Pancreas (tissue), 10 donors: ENCODE data around the gene PRIMA1. TPM values are rescaled to one million over a fixed set of nuclear protein-coding genes. Genes with fewer than 3 reads are reported as not detected.

Source experiments
- ATAC-seq, 4 donors: fragments of 200-7000 bp; cut with Tn5 transposase; one replicate each; pipeline versions ENCODE4 v1.8.0 to v1.9.1; 2020; ENCODE audit warnings: mild to moderate bottlenecking in 4 of 4, moderate library complexity in 4 of 4
- DNase-seq, 6 donors: peaks; one replicate each; pipeline ENCODE4 v3.0.0-alpha.2; 2020
- FAIRE-seq: peaks from 2 replicates; lab custom pipeline; 2012; peaks lifted over from hg19 to GRCh38; lab: Jason Lieb, UNC
- H3K27ac ChIP-seq, 4 donors: fragments of 200-600 bp; sonication (generic); 1 replicate in 3 of 4; 2 replicates in 1 of 4; pipeline versions ENCODE4 v1.5.0 to v1.8.0; 2020
- H3K27me3 ChIP-seq, 4 donors: fragments of 200-600 bp; one replicate each; pipeline ENCODE4 v1.8.0; 2021
- H3K36me3 ChIP-seq, 3 donors: fragments of 200-600 bp; sonication (generic) in 1 of 3; one replicate each; pipeline versions ENCODE4 v1.5.0 to v1.8.0; 2020 to 2021
- H3K4me1 ChIP-seq, 3 donors: fragments of 200-600 bp; one replicate each; pipeline ENCODE4 v1.8.0; 2021
- H3K4me3 ChIP-seq, 4 donors: fragments of 200-600 bp; sonication (generic) in 2 of 4; one replicate each; pipeline versions ENCODE4 v1.5.0 to v1.8.0; 2020 to 2021
- H3K9me3 ChIP-seq, 4 donors: fragments of 200-600 bp; one replicate each; pipeline ENCODE4 v1.8.0; 2021
- CTCF ChIP-seq, 4 donors: fragments of 200-600 bp; sonication (generic) in 3 of 4; IDR thresholded peaks; one replicate each; pipeline versions ENCODE4 v1.5.0 to v1.8.0; 2021; ENCODE audit warnings: antibody characterized with exemption in 4 of 4
- WGBS, 2 donors: extraction: QIAGEN DNeasy Blood & Tissue Kit; methylation state at CpG; one replicate each; pipeline ENCODE4 v1.1.7; 2013; 5-methylcytosine and 5-hydroxymethylcytosine counted together
- intact Hi-C, 3 donors: fragments of 100-400 bp; cut with DNase I; formaldehyde crosslinking; loops; one replicate each; pipeline versions ENCODE4 v1.11.1 to v1.14.2; 2022
- polyA plus RNA-seq, 2 donors: library from polyadenylated mRNA; stranded (reverse); fragments of 200-250 nt; gene quantifications; one replicate each; pipeline ENCODE4 v1.2.3, GENCODE V29; 2013
- total RNA-seq, 6 donors: library from RNA; stranded (reverse); fragmentation: NEBNext Ultra II Directional in 4 of 6; extraction: Animal tissue kit (Norgen Biotek cat#: 25700) in 4 of 6; gene quantifications; one replicate each; pipeline versions ENCODE4 v1.2.1 to v1.2.4, GENCODE V29; 2021 to 2023
- donor health status: healthy with polysubstance abuse.
- donor health status: DM: no; HTN: no; CAD: no; lungs with moderate emphysema.
- donor health status: DM: no; HTN: no; CAD: no.
- donor health status: control.
- donor health status: control.
- donor health status: Bipolar disorder and iron deficiency.
- donor health status: DM: yes; HTN: yes; CAD: no.
- donor health status: DM: no; HTN: no; CAD: no.
- donor health status: DM: no; HTN: no; CAD: no.
- donor health status: DM: yes; HTN: yes; CAD: no.

PRIMA1 gene
- total and polyA plus RNA-seq, 8 donors, result 0.27 to 0.61 (median 0.33) TPM

GRCh38 chr14:93759719-93760307, 28.5 kb downstream of the PRIMA1 start:
- Histone ChIP-seq H3K9me3 (no peaks in the 10 kb centered on the region), H3K27me3 (no peaks in the 10 kb centered on the region), H3K4me1 (no peaks in the 10 kb centered on the region), H3K36me3 (no peaks in the 10 kb centered on the region), H3K4me3 (no peak overlapping the region), H3K27ac (no peak overlapping the region)
- ATAC-seq (peak in 1 of 4 donors; percentile 11), FAIRE-seq (no peak), DNase-seq (no peak)
- TF ChIP-seq CTCF (IDR thresholded peaks at IDR 0.05), result no peak
- 27 to 31% methylated on average over 15 of the region's 15 CpGs for WGBS, 2 donors
- intact Hi-C loops, result no loop called here

GRCh38 chr14:93757206-93757605, 31.1 kb downstream of the PRIMA1 start:
- intact Hi-C loops, result no loop called here
- no peak for TF ChIP-seq CTCF (IDR thresholded peaks at IDR 0.05)
- ATAC-seq, result no peak
- Histone ChIP-seq H3K27ac (no peak overlapping the region), H3K36me3 (no peaks in the 10 kb centered on the region), H3K9me3 (no peaks in the 10 kb centered on the region), H3K27me3 (no peaks in the 10 kb centered on the region), H3K4me1 (no peaks in the 10 kb centered on the region), H3K4me3 (no peak overlapping the region)
- 78 to 83% methylated on average over 12 of the region's 12 CpGs for WGBS, 2 donors
- FAIRE-seq, result no peak
- no peak for DNase-seq

- Histone ChIP-seq H3K36me3 (no peaks in the 10 kb centered on the region), H3K9me3 (no peaks in the 10 kb centered on the region), H3K27me3 (no peaks in the 10 kb centered on the region), H3K27ac (no peak overlapping the region), H3K4me1 (no peaks in the 10 kb centered on the region), H3K4me3 (no peak overlapping the region)
- FAIRE-seq, result no peak
- no peak for DNase-seq
- TF ChIP-seq CTCF (IDR thresholded peaks at IDR 0.05), result no peak
- WGBS, 2 donors, result 85 to 92% methylated on average over 8 of the region's 8 CpGs
- intact Hi-C loops, result no loop called here
- ATAC-seq, result no peak
These were observed 34.6 kb downstream of the PRIMA1 start for GRCh38 chr14:93753647-93754046.

GRCh38 chr14:93752980-93753561, 35.2 kb downstream of the PRIMA1 start:
- Histone ChIP-seq H3K27me3 (no peaks in the 10 kb centered on the region), H3K4me3 (no peak overlapping the region), H3K9me3 (no peaks in the 10 kb centered on the region), H3K4me1 (no peaks in the 10 kb centered on the region), H3K36me3 (no peaks in the 10 kb centered on the region), H3K27ac (no peak overlapping the region)
- ATAC-seq (no peak), FAIRE-seq (no peak), DNase-seq (no peak)
- 57 to 76% methylated on average over 4 of the region's 4 CpGs for WGBS, 2 donors
- no peak for TF ChIP-seq CTCF (IDR thresholded peaks at IDR 0.05)
- intact Hi-C loops, result no loop called here

GRCh38 chr14:93751946-93752655, 36.2 kb downstream of the PRIMA1 start:
- TF ChIP-seq CTCF (IDR thresholded peaks at IDR 0.05), result no peak
- DNase-seq, result no peak
- Histone ChIP-seq H3K27me3 (no peaks in the 10 kb centered on the region), H3K27ac (no peak overlapping the region), H3K4me1 (no peaks in the 10 kb centered on the region), H3K4me3 (no peak overlapping the region), H3K9me3 (no peaks in the 10 kb centered on the region), H3K36me3 (no peaks in the 10 kb centered on the region)
- ATAC-seq, result no peak
- no peak for FAIRE-seq
- 34 to 39% methylated on average over 19 of the region's 19 CpGs for whole genome bisulfite sequencing, 2 donors
- intact Hi-C loops, result no loop called here
